NCI-H510A treated with DMSO at 0.1 percent for 48 hours (cell line): ENCODE data around the gene PINLYP.

ENCODE experiments used
- DNase-seq: peaks from one replicate; lab custom pipeline; 2025; lab: John Stamatoyannopoulos, UW

PINLYP gene

GRCh38 chr19:43606569-43607229, 31.1 kb downstream of the PINLYP start:
- no peak for DNase-seq

- DNase-seq: no peak
These were observed 31.9 kb downstream of the PINLYP start for GRCh38 chr19:43607238-43608205.

- no peak for DNase-seq
These were observed 34.3 kb downstream of the PINLYP start for GRCh38 chr19:43609872-43610271.

GRCh38 chr19:43610493-43610892, 34.9 kb downstream of the PINLYP start:
- DNase-seq: no peak

- DNase-seq: no peak
These were observed 36.2 kb downstream of the PINLYP start, which contains the start of gene SRRM5 for GRCh38 chr19:43611788-43612187. Gene SRRM5 (plus strand): TSS chr19:43612088. CDS start chr19:43612122, 34 bp downstream.

GRCh38 chr19:43612374-43612773, 36.8 kb downstream of the PINLYP start:
- no peak for DNase-seq

GRCh38 chr19:43616306-43616705, 40.7 kb downstream of the PINLYP start:
- DNase-seq: no peak

GRCh38 chr19:43616954-43617353, 41.4 kb downstream of the PINLYP start:
- no peak for DNase-seq

GRCh38 chr19:43618921-43619261, 43.3 kb downstream of the PINLYP start:
- peak; percentile 75 for DNase-seq

GRCh38 chr19:43619262-43620060, 43.9 kb downstream of the PINLYP start, which contains the start of gene ZNF428:
Gene ZNF428 (minus strand): TSS chr19:43619629. CDS start chr19:43614304, 5,325 bp downstream.
- peak; percentile 80 for DNase-seq

- no peak for DNase-seq
These were observed 44.7 kb downstream of the PINLYP start for GRCh38 chr19:43620061-43621001.

- DNase-seq: no peak
These were observed 46.5 kb downstream of the PINLYP start for GRCh38 chr19:43622070-43622469.

GRCh38 chr19:43622956-43623355, 47.4 kb downstream of the PINLYP start:
- no peak for DNase-seq

GRCh38 chr19:43623889-43624670, 48.5 kb downstream of the PINLYP start:
- DNase-seq: no peak

GRCh38 chr19:43624933-43625332, 49.3 kb downstream of the PINLYP start:
- DNase-seq: no peak

- no peak for DNase-seq
These were observed 50.4 kb downstream of the PINLYP start for GRCh38 chr19:43625918-43626579.

GRCh38 chr19:43626838-43627237, 51.2 kb downstream of the PINLYP start:
- no peak for DNase-seq

- no peak for DNase-seq
These were observed 53.2 kb downstream of the PINLYP start for GRCh38 chr19:43628646-43629326.

GRCh38 chr19:43631491-43631890, 55.9 kb downstream of the PINLYP start:
- DNase-seq: no peak
